Progenitor cell of endocrine pancreas (in vitro differentiated cells): ENCODE measurements around the gene ATP1A1. TPM values are rescaled to one million over a fixed set of nuclear protein-coding genes. Genes with fewer than 3 reads are reported as not detected.
A peak's percentile ranks its signal among the peaks of the same experiment; 100 is the strongest.

Experiments used
- DNase-seq: peaks from one replicate; pipeline ENCODE4 v3.0.0; 2021; ENCODE audit warnings: low spot score; ENCODE audit not compliant: unreplicated experiment
- H3K27ac Mint-ChIP-seq: 2 replicates; pipeline ENCODE4 v1.8.0; 2021; ENCODE audit warnings: mild to moderate bottlenecking, moderate library complexity, mixed read lengths
- H3K27me3 Mint-ChIP-seq: 2 replicates; pipeline ENCODE4 v1.8.0; 2021; ENCODE audit warnings: mixed read lengths
- H3K36me3 Mint-ChIP-seq: 2 replicates; pipeline ENCODE4 v1.8.0; 2022; ENCODE audit warnings: mixed read lengths; ENCODE audit not compliant: insufficient read depth
- H3K4me1 Mint-ChIP-seq: 2 replicates; pipeline ENCODE4 v1.8.0; 2021; ENCODE audit warnings: low read depth, mixed read lengths
- H3K4me3 Mint-ChIP-seq: 2 replicates; pipeline ENCODE4 v1.8.0; 2021; ENCODE audit warnings: low read depth, mild to moderate bottlenecking, moderate library complexity, mixed read lengths
- H3K9me3 Mint-ChIP-seq: 2 replicates; pipeline ENCODE4 v1.8.0; 2021; ENCODE audit warnings: low read depth, mixed read lengths
- total RNA-seq: library from RNA; stranded (reverse); gene quantifications from 2 replicates; pipeline ENCODE4 v1.2.1, GENCODE V29; 2021
- TF ChIP-seq, protein P1 (sequence below): fragments of 200-600 bp; sonication (generic); IDR thresholded peaks from one replicate; pipeline ENCODE4 v1.5.0; 2021; ENCODE audit warnings: antibody characterized with exemption, mild to moderate bottlenecking; ENCODE audit not compliant: unreplicated experiment

ATP1A1 gene
- total RNA-seq, 1 donor from 2014 or later, result 332 TPM

- Mint-ChIP-seq H3K27ac (no peak overlapping the region), H3K4me1 (peaks cover 4% of the 10 kb centered on the region), H3K9me3 (no peaks in the 10 kb centered on the region), H3K36me3 (no peaks in the 10 kb centered on the region), H3K4me3 (no peak overlapping the region), H3K27me3 (no peaks in the 10 kb centered on the region)
- no peak for DNase-seq
- TF ChIP-seq, protein P1, sequence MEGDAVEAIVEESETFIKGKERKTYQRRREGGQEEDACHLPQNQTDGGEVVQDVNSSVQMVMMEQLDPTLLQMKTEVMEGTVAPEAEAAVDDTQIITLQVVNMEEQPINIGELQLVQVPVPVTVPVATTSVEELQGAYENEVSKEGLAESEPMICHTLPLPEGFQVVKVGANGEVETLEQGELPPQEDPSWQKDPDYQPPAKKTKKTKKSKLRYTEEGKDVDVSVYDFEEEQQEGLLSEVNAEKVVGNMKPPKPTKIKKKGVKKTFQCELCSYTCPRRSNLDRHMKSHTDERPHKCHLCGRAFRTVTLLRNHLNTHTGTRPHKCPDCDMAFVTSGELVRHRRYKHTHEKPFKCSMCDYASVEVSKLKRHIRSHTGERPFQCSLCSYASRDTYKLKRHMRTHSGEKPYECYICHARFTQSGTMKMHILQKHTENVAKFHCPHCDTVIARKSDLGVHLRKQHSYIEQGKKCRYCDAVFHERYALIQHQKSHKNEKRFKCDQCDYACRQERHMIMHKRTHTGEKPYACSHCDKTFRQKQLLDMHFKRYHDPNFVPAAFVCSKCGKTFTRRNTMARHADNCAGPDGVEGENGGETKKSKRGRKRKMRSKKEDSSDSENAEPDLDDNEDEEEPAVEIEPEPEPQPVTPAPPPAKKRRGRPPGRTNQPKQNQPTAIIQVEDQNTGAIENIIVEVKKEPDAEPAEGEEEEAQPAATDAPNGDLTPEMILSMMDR, result no peak
These were observed 11.0 kb upstream of the ATP1A1 start for GRCh38 chr1:116362050-116362449.

GRCh38 chr1:116365353-116365780 lies 7.7 kb upstream of the ATP1A1 start:
- no peaks in the 10 kb centered on the region for H3K9me3 Mint-ChIP-seq
- TF ChIP-seq, protein P1, result no peak
- H3K27me3 Mint-ChIP-seq, result peaks cover 3% of the 10 kb centered on the region
- no peaks in the 10 kb centered on the region for H3K36me3 Mint-ChIP-seq
- no peak for DNase-seq
- no peak overlapping the region for H3K4me3 Mint-ChIP-seq
- peaks cover 4% of the 10 kb centered on the region for H3K4me1 Mint-ChIP-seq
- no peak overlapping the region for H3K27ac Mint-ChIP-seq

DNA sequence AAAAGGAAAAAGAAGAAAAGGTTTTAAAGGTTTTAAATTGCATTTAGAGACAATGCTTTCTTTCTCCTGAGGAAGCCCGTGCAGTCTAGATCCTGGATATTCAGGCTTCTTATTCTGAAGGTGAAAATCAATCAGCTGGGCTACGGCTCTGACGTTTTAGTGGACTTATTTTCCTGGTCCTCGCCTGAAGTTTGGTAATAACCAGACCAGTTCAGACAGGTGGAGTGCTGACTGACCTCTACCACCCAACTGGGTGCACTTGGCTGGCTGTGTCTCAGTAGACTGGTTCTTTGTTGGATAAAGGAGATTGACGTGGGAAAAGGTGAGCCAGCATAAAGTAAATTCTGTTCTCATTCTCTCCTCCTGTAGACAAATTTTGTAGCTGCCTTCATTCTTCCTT lies 7.2 kb upstream of the ATP1A1 start:
- H3K4me3 Mint-ChIP-seq, result no peak overlapping the region
- H3K27ac Mint-ChIP-seq, result peak overlapping the region; percentile 19
- H3K9me3 Mint-ChIP-seq, result no peaks in the 10 kb centered on the region
- peaks cover 4% of the 10 kb centered on the region for H3K27me3 Mint-ChIP-seq
- TF ChIP-seq, protein P1, result no peak
- DNase-seq, result no peak
- H3K36me3 Mint-ChIP-seq, result no peaks in the 10 kb centered on the region
- H3K4me1 Mint-ChIP-seq, result peaks cover 4% of the 10 kb centered on the region

GRCh38 chr1:116367256-116367945 lies 5.6 kb upstream of the ATP1A1 start:
- Mint-ChIP-seq H3K36me3 (no peaks in the 10 kb centered on the region), H3K27me3 (peaks cover 6% of the 10 kb centered on the region), H3K4me1 (peaks cover 11% of the 10 kb centered on the region), H3K4me3 (no peak overlapping the region), H3K27ac (no peak overlapping the region), H3K9me3 (no peaks in the 10 kb centered on the region)
- TF ChIP-seq, protein P1, result no peak
- no peak for DNase-seq

DNA sequence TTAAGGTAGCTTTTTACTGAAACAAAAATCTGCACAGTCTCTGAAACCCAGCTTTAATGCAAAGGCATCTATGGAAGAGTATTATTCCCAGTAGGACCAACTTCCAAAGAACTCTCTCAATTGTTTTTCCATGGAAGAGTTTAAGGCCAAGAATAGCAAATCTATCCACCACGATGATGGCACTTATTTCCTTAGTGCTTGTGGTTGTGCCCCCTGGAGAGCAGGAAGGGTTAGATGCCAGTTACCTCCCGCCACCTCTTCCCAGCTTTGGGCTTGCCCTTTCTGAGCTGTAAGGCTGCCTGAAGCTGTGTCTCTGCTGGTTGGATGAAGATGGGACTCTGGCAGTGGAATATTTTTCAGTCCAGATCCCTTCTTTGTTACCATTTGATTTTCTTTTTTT lies 4.8 kb upstream of the ATP1A1 start:
- TF ChIP-seq, protein P1, result no peak
- DNase-seq, result no peak
- Mint-ChIP-seq H3K9me3 (no peaks in the 10 kb centered on the region), H3K4me1 (peaks cover 11% of the 10 kb centered on the region), H3K4me3 (no peak overlapping the region), H3K27me3 (peaks cover 6% of the 10 kb centered on the region), H3K27ac (no peak overlapping the region), H3K36me3 (no peaks in the 10 kb centered on the region)
